RWPE1 (cell line): ENCODE data around the gene SFXN5.
"Not testable (repeated sequence)": the region's sequence is repeated elsewhere in the genome, so short reads cannot be mapped to it uniquely, and the experiment has no call there.

Source experiments
- CTCF ChIA-PET: fragments of 350-600 bp; sonication (Branson Sonifier 250); formaldehyde crosslinking; extraction: SDS; loops from one replicate; lab custom pipeline; 2021; lab: Yijun Ruan, JAX
- POLR2A ChIA-PET: fragments of 400-600 bp; formaldehyde crosslinking; extraction: SDS; loops from one replicate; lab custom pipeline; 2020; ENCODE audit warnings: antibody characterized with exemption; ENCODE audit not compliant: low non-redundant PET; lab: Yijun Ruan, JAX
- DNase-seq: peaks from one replicate; pipeline ENCODE4 v3.0.0; 2012; ENCODE audit warnings: low spot score
- H3K27ac ChIP-seq: fragments of 450-650 bp; 2 replicates; pipeline ENCODE4 v1.5.1; 2017
- CTCF ChIP-seq: fragments of 450-650 bp; conservative IDR thresholded peaks from 2 replicates; pipeline ENCODE4 v1.5.1; 2017; ENCODE audit warnings: low read depth, mild to moderate bottlenecking

Gene SFXN5

GRCh38 chr2:72911256-72911655 lies 160.3 kb downstream of the SFXN5 start:
- DNase-seq = no peak
- ChIA-PET POLR2A (no interaction called here), CTCF (interaction anchor here (0.6 kb wide), 1 partner anchor 62 kb away, joined by 4 read pairs; no protein-coding TSS in a partner anchor)
- no peak for TF ChIP-seq CTCF
- H3K27ac ChIP-seq = no peak overlapping the region

- POLR2A ChIA-PET = no interaction called here
- no peak for TF ChIP-seq CTCF
- CTCF ChIA-PET = interaction anchor here (0.6 to 1.4 kb wide), 2 partner anchors 143 to 269 kb away, joined by 3 to 5 read pairs; no protein-coding TSS in a partner anchor
- DNase-seq = no peak
- H3K27ac ChIP-seq = no peak overlapping the region
These were observed 162.8 kb downstream of the SFXN5 start for GRCh38 chr2:72908741-72909140.

- DNase-seq, POLR2A ChIA-PET: not testable (repeated sequence)
- CTCF ChIA-PET = interaction anchor here (0.6 to 1.4 kb wide), 2 partner anchors 10 to 270 kb away, joined by 4 to 5 read pairs; partner anchors contain the start of gene EMX1
These were observed 164.1 kb downstream of the SFXN5 start for GRCh38 chr2:72907369-72907768.

GRCh38 chr2:72901426-72901825 lies 170.1 kb downstream of the SFXN5 start:
- H3K27ac ChIP-seq = no peak overlapping the region
- TF ChIP-seq CTCF = no peak
- ChIA-PET POLR2A (no interaction called here), CTCF (no interaction called here)
- DNase-seq = no peak

More at GRCh38 chr2:72907369-72907768, 164.1 kb downstream of the SFXN5 start:
- H3K27ac ChIP-seq = not testable (repeated sequence)

- no peak for DNase-seq
- no peak overlapping the region for H3K27ac ChIP-seq
- ChIA-PET CTCF (no interaction called here), POLR2A (no interaction called here)
- no peak for TF ChIP-seq CTCF
These were observed 171.2 kb downstream of the SFXN5 start for GRCh38 chr2:72900191-72900825.

- no peak for TF ChIP-seq CTCF
- POLR2A ChIA-PET = no interaction called here
These were observed 173.0 kb downstream of the SFXN5 start for GRCh38 chr2:72898585-72898906.

GRCh38 chr2:72897785-72898584 lies 173.5 kb downstream of the SFXN5 start:
- no peak for DNase-seq
- no peak overlapping the region for H3K27ac ChIP-seq
- CTCF ChIA-PET = no interaction called here
- POLR2A ChIA-PET = no interaction called here
- TF ChIP-seq CTCF = no peak

More at GRCh38 chr2:72898585-72898906, 173.0 kb downstream of the SFXN5 start:
- DNase-seq = no peak
- H3K27ac ChIP-seq = no peak overlapping the region
- CTCF ChIA-PET = interaction anchor here (0.6 kb wide), 1 partner anchor 119 kb away, joined by 3 read pairs; no protein-coding TSS in a partner anchor
